HG02610 (cell line): ENCODE data around the gene TFB2M.

Source experiments
- ATAC-seq: cut with Tn5 transposase; IDR thresholded peaks from one replicate; pipeline ENCODE4 v1.9.1; 2021; ENCODE audit warnings: mild to moderate bottlenecking, moderate library complexity; ENCODE audit not compliant: unreplicated experiment

The TFB2M gene

DNA sequence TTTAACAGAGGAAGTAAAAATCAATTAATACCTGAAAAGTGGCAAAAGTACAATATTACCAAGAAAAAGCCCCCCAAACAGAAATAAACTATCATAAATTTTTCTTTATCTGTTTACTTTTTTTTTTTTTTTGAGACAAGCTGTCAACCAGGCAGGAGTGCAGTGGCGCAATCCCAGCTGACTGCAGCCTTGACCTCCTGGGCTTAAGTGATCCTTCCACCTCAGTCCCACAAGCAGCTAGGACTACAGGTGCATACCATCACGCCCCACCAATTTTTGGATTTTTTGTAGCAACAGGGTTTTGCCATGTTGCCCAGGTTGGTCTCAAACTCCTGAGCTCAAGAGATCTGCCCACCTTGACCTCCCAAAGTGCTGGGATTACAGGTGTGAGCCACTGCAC is 8.0 kb downstream of the TFB2M start:
- ATAC-seq, result no peak

DNA sequence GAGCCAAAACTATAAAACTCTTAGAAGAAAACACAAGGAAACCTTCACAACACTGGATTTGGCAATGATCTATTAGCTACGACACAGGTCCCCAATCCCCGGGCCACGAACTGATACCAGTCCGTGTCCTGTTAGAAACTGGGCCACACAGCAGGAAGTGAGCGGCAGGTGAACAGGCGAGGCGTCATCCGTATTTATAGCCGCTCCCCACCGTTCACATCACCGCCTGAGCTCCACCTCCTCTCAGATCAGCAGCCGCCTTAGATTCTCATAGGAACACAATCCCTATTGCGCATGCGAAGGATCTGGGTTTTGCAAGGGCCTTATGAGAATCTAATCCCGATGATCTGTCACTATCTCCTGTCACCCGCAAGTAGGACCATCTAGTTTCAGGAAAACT is 11.9 kb downstream of the TFB2M start:
- ATAC-seq, result no peak

DNA sequence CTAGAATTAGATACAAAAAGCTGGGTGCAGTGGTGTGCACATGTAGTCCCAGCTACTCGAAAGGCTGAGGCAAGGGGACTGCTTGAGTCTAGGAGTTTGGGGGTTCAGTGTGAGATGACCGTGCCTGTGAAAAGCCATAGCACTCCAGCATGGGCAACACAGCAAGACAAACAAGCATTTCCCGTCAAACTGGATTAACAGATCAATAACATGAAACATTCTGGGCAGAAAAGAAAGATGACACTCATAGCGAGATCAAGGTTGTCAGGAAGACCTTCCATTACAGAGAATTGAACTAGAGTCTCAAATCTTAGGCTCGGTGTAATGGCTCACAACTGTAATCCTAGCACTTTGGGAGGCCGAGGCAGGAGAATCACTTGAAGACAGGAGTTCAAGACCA is 14.0 kb downstream of the TFB2M start:
- ATAC-seq, result no peak

DNA sequence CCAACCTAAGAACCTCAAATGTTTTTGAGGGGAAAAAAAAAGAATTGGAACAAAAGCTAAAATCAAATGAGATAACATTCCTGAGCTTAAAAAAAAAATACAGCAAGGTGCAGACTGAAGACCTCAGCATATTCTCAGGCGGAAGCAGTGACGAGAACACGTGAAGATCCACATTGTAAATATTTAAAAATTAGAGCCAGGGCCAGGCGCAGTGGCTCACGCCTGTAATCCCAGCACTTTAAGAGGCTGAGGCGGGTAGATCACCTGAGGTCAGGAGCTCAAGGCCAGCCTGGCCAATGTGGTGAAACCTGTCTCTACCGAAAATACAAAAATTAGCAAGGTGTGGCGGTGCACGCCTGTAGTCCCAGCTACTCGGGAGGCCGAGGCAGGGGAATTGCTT is 15.7 kb downstream of the TFB2M start:
- no peak for ATAC-seq

DNA sequence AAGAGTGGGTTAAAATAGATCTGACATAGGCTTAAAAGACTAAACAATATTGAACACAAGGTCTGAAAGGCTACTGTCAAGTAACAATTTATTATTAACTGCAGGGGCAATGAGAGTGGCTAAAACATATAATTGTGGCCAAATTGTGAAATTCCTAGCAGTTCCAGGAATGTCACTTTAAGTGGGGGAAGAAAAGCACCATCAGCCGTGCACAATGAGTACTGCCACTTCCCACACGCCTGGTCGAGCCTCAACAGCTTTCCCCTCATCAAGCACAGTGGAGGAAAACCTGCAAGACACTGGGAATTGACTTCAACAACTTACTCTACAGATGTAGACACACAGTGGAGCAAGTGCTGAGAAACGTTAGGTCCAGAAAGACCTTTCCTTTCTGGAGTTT is 16.4 kb downstream of the TFB2M start:
- ATAC-seq, result no peak

DNA sequence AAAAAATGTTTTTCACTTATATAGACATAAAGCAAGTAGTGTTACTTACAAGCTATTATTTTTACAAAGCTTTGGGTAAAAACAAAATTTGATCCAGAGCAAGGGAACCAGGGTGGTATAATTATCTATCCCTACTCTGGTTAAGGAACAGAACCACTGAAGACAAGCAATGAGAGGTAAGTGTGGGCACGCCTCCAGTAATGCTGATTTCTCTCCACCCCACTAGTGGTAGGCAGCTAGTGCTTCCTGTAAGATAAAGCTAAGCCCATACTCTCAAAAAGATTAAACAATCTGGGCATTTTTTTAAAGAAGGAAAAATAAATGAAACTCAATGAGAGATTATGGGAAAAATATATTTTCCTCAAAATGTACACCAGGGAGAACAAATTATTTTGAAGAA is 22.1 kb downstream of the TFB2M start:
- ATAC-seq, result no peak

DNA sequence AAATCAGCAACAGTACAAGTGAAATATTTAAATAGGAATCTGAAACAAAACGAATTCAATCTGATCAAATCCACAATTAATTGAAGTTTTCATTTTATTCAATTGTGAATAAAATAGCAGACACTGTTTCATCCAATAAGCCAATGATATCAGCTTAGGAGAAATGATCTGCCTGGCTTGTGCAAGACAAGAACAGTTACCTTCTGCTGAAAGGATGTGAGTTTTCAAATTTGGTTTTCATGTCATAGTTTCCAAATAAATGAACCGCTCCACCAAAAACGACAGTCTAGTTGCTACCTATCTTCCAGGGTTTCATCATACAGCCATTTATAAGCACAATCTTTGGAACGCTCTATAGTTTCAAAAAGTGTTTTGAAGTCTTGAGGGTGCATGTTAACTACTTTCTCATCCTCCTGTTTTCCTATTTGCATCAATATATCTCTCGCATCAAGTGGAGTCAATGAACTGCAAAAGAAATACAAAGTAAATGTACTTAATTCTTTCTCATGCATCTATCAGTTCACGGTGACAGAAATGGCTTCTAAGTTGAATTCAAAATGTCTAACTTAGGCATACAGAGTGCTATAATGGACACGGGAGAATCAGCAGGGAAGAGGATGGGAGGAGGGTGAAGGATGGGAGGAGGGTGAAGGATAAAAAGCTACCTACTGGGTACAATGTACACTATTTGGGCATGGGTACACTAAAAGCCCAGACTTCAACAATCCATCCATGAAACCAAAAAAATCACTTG is 25.1 kb downstream of the TFB2M start:
- ATAC-seq, result no peak

DNA sequence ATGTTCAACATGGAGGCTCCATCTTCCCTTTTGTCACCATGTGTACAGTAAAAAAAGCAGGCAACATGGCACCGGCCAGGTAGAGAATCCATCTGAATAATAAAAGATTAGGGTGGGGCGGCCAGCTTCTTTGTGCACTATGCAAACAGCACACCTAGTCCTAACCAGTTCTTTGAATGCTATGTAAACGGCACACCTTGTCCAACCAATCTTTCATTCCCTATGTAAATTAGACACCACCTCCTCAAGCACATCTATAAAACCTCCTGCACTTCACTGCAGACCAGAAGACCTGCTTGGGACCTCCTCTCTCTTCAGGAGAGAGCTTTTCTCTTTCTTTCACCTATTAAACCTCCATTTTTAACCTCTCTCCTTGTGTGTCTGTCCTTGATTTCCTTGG is 28.2 kb downstream of the TFB2M start:
- no peak for ATAC-seq

DNA sequence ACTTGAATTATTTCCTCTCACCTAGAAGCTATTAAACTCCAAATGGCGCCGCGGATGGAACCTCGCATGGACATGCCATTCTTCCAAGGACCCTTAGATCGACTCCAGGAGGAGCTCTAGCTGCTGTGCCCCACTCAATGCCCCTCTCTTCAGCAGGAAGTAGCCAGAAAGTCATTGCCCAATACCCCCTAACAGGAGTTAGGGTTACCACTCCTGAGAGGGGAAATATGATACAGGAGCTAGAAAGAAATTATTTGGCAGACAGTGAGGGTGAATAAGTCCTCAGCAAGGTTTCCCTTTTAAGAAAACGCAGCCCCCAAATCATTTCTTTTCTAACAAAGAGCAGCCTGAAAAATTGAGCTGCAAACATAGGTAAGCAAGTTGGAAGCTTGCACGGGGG is 28.6 kb downstream of the TFB2M start:
- ATAC-seq, result no peak

DNA sequence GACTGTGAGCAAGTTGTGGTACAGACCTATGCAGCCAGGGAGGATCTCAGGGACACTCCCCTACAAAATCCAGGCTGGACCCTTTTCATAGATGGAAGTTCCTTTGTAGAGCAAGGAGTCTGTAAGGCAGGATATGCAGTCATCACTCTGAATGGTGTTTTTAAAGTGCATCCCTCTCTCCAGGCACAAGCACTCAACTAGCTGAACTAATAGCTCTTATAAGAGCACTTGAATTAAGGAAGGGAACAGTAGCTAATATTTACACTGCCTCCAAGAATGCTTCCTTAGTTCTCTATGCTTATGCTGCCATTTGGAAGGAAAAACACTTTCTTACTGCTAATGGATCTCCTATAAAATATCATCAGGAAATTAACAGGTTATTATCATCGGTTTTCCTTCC is 31.9 kb downstream of the TFB2M start:
- no peak for ATAC-seq

DNA sequence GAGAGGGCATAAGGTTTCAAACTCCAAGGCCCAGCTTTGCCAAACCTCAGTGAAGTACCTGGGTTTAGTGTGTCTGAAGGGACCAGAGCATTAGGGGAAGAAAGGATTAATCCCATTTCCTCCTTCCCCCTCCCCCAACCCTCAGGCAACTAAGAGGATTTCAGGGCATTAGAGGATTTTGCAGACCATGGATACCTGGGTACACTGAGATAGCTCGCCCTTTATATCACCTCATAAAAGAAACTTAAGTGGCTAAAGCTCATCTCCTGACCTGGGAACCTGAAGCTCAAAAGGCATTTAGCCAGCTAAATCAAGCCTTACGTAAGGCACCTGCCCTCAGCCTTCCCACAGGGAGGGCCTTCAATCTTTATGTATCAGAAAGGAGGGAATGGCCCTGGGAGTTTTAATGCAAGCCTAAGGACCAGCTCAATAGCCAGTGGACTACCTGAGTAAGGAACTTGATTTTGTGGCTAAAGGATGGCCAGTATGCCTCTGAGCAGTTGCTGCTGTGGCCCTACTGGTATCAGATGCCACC is 32.6 kb downstream of the TFB2M start:
- ATAC-seq, result no peak

DNA sequence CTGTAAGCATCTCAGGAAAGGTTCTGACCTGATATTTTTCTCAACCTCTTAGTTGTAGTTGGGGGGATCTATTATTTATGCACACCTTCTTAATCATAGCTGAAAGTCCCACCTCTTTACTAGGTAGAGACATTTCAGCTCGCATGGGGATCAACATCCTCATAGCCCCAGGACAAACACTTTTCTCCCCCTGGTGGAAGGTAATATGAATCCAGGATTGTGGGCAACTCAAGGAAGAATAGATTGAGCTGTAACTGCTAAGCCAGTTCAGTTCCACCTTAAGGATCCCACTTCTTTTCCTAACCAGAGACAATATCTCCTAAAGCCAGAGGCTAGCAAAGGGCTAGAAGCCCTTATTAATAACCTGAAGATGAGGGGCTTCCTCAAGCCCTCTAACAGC is 33.5 kb downstream of the TFB2M start:
- ATAC-seq, result no peak

DNA sequence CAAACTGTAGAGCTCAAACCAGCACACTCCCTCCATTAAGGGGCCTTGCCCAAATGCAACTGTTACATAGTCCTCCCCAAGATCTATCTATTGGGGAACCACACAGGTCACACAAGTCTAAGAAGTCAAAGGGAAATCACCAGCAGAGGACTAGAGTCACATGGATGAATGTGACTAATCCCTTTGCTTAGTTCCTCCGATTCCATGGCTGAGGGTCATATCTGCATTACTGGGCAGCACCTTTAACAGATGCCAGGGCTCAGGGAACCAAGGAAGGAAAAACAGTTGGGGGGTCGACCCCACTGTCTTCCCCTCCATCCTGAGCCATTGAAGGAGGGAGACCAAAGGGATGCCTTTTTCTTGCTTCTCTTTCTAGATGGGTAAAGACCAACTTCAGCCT is 35.6 kb downstream of the TFB2M start:
- no peak for ATAC-seq

DNA sequence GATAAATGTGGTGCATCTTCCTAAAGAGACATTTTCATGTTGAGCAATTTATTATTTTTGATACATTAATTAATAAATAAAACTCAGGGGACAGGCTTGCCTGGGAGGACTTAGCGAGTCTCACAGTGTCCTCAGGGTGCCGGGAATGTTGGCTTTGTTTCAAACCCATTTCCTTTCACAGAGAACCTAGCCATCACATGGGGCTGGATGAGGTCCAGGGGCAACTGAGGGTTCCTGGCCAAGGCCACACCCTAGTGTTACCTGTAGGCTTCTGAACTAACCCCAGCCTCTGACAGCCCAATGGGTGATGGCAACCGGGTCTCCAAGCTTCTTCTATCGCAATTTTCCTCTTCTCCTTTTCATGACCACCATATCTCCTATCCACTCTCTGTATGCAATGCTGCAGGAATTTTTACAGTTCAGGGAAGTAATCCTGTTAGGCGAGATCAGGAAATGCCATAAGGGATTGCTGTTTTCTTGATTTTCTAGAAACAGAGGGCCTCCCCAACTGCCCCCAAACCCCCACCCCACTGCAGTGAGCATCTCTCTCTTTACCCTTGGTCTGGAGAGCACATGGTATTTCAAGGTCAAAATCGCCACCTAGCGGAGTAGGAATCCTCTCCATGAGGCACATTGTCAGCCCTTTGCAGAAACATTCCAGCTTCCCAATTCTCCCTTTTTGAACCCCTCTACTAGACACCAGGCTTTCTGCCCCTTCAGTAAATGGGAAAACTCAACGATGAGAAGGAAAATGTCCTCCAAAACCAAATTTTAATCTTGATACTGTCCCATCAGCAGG is 36.9 kb downstream of the TFB2M start:
- ATAC-seq, result no peak

DNA sequence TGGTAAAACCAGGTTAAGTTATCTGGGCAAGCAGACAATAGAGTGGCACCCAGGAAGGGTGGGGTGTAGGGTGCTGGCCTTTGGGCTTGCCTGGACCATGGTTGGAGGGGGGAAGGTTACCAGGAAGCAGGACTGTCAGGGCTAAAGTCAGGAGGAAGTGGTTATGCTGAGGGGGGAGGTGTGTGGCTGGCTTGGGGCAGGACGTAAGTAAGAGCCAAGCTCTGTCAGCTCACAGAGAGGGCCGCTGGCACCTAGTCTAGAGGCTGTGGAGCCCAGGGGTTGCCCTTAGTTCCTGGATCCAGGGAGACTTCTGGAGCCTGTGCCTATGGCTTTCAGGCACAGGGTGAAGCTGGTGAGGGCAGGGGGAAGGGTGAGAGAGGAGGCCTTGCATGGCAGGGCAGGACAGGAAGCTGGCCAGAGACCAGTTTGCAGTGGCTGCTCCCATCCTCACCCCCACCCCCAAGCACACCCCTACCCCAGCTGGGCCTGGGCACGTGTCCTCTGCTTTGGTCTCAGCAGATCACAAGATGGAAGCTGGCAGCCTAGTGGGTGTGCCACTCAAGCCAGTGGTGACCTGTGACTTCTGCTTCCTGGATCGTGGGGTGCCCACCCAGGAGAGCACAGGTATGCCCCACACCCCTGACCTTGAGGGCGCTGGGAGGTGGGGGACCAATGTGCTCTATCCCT is 38.5 kb downstream of the TFB2M start:
- ATAC-seq, result no peak

DNA sequence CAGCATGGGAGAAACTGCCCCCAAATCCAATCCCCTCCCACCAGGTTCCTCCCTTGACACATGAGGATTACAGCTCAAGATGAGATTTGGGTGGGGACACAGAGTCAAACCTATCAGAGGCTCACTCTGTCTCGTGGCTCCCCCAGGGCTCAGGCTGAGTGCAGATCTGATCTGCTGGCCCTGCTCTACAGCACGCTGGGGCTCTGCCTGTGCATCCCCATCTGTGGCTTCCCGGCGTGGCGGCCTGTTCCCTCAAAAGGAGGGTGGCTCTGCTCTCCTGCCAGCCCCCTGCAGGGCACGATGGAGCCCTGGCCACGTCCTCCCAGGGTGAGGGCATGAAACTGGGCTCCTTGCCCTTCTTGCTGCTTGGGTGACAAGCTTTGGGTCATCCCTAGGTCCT is 39.1 kb downstream of the TFB2M start:
- no peak for ATAC-seq

DNA sequence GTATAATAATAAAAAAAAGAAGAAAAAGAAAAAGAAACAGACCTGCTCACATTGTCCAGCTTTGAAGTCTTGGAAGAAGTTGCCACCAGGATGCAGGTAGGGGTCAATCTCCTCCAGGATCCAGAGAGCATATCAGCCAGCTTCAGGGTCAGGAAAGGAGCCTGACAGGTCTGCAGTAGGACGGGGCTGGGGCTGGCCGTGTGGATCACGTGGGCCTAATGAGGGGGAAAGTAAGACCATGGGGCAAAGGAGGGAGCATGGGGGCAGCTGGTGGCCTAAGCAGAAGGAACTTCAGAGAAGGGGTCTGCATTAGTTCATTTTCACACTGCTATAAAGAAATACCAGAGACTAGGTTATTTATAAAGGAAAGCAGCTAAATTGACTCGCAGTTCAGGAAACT is 39.7 kb downstream of the TFB2M start:
- ATAC-seq, result no peak

DNA sequence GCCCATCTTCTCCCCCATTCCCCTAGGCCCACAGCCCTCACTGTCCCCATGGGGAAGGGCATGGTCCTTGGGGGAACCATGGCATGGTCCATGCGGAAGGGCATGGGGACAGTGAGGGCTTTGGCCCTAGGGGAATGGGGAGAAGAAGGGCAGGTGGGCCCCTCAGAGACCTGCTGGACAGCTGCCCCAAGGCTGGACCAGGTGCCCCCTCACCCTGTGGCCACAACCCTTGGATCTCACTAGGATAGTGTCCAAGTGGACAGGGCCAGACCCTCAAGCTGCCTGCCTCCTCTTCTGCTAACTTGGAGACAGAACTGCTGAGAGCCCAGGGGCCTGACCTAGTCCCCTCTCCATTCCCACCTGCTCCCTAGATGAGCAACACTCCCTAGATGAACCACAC is 46.5 kb downstream of the TFB2M start:
- ATAC-seq, result no peak

DNA sequence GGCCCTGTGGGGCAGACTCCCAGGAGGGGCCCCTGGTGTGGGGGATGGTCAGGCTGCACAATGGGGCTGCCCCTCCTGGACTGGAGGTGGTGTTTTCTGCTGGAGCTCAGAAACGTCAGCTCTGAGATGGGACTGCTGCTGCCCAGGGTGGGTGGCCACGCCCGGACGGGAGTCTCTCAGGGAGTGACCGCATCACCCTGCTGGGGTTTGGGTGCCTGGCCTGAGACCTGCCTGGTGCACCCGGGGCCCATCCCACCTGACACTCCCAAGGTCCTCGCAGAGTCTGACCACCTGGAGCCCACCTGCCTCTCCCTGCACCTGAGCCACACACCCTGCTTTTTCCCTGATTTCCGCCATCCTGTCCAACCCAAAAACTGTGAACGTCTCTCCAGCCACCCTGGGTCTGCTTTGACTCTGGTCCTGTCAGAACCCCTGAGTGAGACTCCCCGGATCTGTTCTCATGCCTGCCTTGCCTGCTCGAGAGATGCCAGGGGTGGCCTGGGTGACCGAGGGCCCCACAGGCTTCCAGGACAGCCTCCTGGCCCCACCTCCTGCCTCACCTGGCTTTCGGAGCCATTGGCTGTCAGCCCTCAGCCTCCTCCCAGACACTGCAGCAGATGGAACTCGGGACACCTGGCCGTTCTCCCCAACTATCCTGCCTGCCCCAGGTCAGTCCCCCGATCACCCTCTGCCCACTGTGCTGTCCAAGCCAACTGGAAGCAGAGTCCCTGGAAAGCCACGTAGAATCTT is 47.4 kb downstream of the TFB2M start:
- no peak for ATAC-seq

DNA sequence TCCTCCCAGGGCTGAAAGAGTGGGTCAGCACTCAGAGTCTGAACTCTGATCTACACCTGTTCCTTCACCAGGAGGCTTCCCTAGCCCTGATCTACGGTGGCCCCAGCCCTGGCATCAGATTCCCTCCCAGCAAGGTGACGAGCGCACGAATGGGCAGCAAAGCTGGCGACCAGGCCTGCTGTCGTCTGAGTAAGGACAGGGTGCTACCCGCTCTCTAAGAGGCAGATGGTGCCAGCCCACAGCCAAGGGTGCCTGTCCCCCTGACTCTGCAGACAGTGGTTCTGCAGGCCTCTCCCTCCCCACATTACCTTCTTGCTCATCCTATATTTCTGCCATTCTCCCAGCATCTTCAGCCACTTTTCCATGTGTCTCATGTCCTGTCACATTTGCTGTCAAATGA is 48.7 kb downstream of the TFB2M start:
- no peak for ATAC-seq

DNA sequence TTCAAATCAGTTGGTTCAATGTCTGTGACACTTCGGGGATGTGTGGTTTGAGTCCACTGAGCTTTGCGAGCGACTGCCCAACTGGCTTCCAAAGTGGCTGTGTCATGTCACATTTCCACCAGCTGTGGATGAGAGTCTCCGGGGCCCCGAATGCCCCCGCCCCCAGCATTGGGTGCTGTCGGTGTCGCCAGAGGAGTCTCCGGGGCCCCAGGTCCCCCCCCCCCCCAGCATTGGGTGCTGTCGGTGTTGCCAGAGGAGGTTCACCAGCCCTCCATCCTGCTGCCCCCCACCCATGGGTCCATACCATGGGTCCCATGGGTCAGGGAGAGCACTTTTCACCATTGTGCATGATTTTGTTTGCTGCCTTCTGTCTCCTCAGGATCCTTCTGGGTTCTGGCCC is 49.9 kb downstream of the TFB2M start:
- ATAC-seq, result no peak
